ENCODE measurements around the gene AFF1. TPM values are rescaled to one million over a fixed set of nuclear protein-coding genes. Genes with fewer than 3 reads are reported as not detected.

AFF1 gene
- total RNA-seq, 1 experiment from 2014 or later, result 37.7 TPM

DNA sequence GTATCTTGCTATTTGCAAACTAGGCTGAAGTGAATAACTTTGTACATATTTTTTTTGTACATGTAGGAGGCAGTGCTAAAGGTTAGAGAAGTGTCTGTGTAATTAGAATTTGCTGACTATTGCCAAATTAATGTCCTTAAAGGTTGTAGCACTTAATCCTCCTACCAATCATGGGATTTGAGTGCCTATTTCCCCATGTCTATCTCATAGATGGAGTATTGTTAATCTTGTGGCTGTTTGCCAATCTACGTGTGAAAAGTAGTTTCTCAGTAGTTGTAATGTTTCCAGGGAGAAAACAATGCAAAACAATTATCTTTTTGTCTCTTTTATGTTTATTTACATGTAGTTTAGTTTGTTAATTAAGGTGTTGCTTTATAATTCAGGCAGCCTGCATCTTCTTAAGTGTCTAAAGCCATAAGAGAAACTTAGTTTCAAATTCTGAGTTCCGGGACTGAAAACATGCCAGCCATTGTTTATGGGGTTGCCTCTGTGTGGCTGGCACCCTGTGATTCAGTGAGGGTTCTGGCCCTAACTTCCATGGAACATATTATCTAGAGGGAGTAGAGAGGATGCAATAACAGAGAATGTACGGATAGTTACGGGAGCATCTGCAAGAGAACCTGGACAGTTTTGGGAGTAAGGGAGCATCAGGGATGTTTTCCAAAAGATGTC lies 143.2 kb downstream of the AFF1 start:
- TF ChIP-seq, protein P1, sequence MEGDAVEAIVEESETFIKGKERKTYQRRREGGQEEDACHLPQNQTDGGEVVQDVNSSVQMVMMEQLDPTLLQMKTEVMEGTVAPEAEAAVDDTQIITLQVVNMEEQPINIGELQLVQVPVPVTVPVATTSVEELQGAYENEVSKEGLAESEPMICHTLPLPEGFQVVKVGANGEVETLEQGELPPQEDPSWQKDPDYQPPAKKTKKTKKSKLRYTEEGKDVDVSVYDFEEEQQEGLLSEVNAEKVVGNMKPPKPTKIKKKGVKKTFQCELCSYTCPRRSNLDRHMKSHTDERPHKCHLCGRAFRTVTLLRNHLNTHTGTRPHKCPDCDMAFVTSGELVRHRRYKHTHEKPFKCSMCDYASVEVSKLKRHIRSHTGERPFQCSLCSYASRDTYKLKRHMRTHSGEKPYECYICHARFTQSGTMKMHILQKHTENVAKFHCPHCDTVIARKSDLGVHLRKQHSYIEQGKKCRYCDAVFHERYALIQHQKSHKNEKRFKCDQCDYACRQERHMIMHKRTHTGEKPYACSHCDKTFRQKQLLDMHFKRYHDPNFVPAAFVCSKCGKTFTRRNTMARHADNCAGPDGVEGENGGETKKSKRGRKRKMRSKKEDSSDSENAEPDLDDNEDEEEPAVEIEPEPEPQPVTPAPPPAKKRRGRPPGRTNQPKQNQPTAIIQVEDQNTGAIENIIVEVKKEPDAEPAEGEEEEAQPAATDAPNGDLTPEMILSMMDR (IDR thresholded peaks at IDR 0.05; ENCODE audit: unreplicated experiment), result no peak
- no peak for DNase-seq
- Mint-ChIP-seq H3K4me3 (ENCODE audit: low read depth, unreplicated experiment) (no peak overlapping the region), H3K36me3 (ENCODE audit: insufficient read depth, unreplicated experiment) (no peaks in the 10 kb centered on the region), H3K4me1 (ENCODE audit: low read depth, unreplicated experiment) (peaks cover 12% of the 10 kb centered on the region), H3K9me3 (ENCODE audit: low read depth, unreplicated experiment) (no peaks in the 10 kb centered on the region), H3K27me3 (ENCODE audit: unreplicated experiment) (no peaks in the 10 kb centered on the region), H3K27ac (ENCODE audit: unreplicated experiment) (no peak overlapping the region)
- BruUV-seq (replicated peaks), result no TSS peak
- intact Hi-C loops (cut with micrococcal nuclease; ENCODE audit: unreplicated experiment), result no loop called here
- CTCF ChIA-PET, result no interaction called here

- no peaks in the 10 kb centered on the region for H3K27me3 Mint-ChIP-seq (ENCODE audit: unreplicated experiment)
- H3K4me3 Mint-ChIP-seq (ENCODE audit: low read depth, unreplicated experiment), result no peak overlapping the region
- intact Hi-C loops (cut with micrococcal nuclease; ENCODE audit: unreplicated experiment), result no loop called here
- no peak overlapping the region for H3K27ac Mint-ChIP-seq (ENCODE audit: unreplicated experiment)
- no peaks in the 10 kb centered on the region for H3K36me3 Mint-ChIP-seq (ENCODE audit: insufficient read depth, unreplicated experiment)
- no peaks in the 10 kb centered on the region for H3K9me3 Mint-ChIP-seq (ENCODE audit: low read depth, unreplicated experiment)
- peaks cover 12% of the 10 kb centered on the region for H3K4me1 Mint-ChIP-seq (ENCODE audit: low read depth, unreplicated experiment)
- no peak for DNase-seq
- CTCF ChIA-PET, result no interaction called here
- TF ChIP-seq, protein P1 (IDR thresholded peaks at IDR 0.05; ENCODE audit: unreplicated experiment), result no peak
- no TSS peak for BruUV-seq (replicated peaks)
Observed at GRCh38 chr4:87078987-87079486, 144.2 kb downstream of the AFF1 start.

DNA sequence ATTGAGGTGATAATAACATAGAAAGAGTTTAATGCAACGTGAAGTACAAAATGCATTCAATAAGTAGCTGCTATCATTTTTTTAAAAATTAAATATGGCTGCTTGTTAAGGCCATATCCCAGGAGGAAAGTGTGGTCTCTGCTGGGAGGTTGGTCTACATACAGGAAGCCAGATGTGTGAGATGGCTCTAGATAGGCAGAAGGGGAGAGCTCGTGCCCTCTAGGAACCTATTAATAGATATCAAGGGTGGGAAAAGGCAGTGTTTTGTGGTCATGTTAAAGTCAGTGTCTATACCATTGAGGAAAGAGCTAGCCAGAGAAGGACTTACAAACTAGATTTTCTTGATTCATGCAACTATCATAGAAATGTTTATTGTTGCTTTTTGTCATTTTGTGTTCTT lies 145.2 kb downstream of the AFF1 start:
- CTCF ChIA-PET, result no interaction called here
- Mint-ChIP-seq H3K27ac (ENCODE audit: unreplicated experiment) (no peak overlapping the region), H3K9me3 (ENCODE audit: low read depth, unreplicated experiment) (no peaks in the 10 kb centered on the region), H3K27me3 (ENCODE audit: unreplicated experiment) (no peaks in the 10 kb centered on the region), H3K36me3 (ENCODE audit: insufficient read depth, unreplicated experiment) (no peaks in the 10 kb centered on the region), H3K4me3 (ENCODE audit: low read depth, unreplicated experiment) (no peak overlapping the region), H3K4me1 (ENCODE audit: low read depth, unreplicated experiment) (peaks cover 12% of the 10 kb centered on the region)
- DNase-seq, result no peak
- intact Hi-C loops (cut with micrococcal nuclease; ENCODE audit: unreplicated experiment), result no loop called here
- TF ChIP-seq, protein P1 (IDR thresholded peaks at IDR 0.05; ENCODE audit: unreplicated experiment), result no peak
- BruUV-seq (replicated peaks), result no TSS peak

GRCh38 chr4:87080462-87080861 lies 145.7 kb downstream of the AFF1 start:
- DNase-seq, result no peak
- Mint-ChIP-seq H3K9me3 (ENCODE audit: low read depth, unreplicated experiment) (no peaks in the 10 kb centered on the region), H3K36me3 (ENCODE audit: insufficient read depth, unreplicated experiment) (no peaks in the 10 kb centered on the region), H3K27me3 (ENCODE audit: unreplicated experiment) (no peaks in the 10 kb centered on the region), H3K27ac (ENCODE audit: unreplicated experiment) (no peak overlapping the region), H3K4me3 (ENCODE audit: low read depth, unreplicated experiment) (no peak overlapping the region), H3K4me1 (ENCODE audit: low read depth, unreplicated experiment) (peaks cover 12% of the 10 kb centered on the region)
- intact Hi-C loops (cut with micrococcal nuclease; ENCODE audit: unreplicated experiment), result no loop called here
- CTCF ChIA-PET, result no interaction called here
- BruUV-seq (replicated peaks), result no TSS peak
- TF ChIP-seq, protein P1 (IDR thresholded peaks at IDR 0.05; ENCODE audit: unreplicated experiment), result no peak
